Stimulated activated CD4-positive, alpha-beta T cell treated with anti-CD3 and anti-CD28 coated beads, Interleukin-2, amount 100 ng/mL, for 48 hours (primary cell): ENCODE data around the gene ATP6V0A4.
"Not testable (repeated sequence)": the region's sequence is repeated elsewhere in the genome, so short reads cannot be mapped to it uniquely, and the experiment has no call there.

Experiments used
- DNase-seq, 2 donors: peaks; one replicate each; pipeline ENCODE4 v3.0.0-alpha.2; 2020

The ATP6V0A4 gene

DNA sequence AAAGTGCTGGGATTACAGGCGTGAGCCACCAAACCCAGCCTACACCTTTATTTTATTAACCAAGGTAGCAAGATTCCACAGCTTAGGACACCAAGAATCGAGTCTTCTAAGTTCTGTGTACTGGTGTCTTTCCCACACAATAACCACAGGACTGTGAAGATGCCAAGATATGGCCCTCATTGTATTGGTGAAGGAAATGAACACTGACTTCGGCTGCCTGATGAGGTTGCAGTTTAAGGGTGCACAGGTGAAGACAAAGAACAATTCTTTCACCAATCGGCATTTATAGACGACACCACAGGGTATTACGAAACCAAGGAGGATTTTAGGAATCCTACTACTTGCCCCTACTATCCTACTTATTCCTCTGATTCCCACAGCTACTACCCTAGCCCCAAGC, 49.3 kb downstream of the ATP6V0A4 start:
- DNase-seq, result no peak

DNA sequence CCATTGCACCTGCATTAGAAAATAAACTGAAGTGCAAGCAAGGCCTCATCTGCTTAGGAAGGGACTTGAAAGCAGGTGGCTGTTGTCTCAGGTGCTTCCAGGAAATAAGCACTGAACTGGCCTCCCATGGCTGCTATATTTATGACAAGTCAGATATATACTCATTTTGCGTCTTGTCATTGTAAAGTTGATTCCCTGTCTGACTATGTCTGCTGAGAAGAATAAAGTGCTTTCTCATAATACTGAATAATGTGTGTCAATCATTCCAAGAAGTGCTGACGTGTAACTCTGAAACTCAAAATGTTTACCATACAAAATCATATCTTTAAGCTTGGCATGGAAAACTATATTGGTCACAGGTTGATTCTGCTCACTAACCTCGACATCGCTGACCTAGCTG, 51.9 kb downstream of the ATP6V0A4 start:
- no peak for DNase-seq

DNA sequence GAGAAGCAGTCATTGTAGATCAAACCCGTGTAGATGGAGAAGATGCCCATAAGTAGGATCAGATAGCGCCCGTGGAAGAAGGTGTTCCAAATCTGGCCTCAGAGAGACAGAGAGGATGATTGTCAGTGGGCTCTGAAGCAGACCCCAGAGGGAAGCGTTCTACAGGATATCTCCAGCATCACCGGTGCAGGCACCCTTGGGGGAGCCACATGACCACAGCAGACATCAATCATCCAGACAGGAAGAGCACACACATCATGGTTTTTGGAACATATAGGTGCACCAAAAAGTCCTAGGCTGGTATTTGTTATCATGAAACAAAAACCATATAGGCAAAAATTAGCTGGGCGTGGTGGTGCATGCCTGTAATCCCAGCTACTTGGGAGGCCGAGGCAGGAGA, 52.8 kb downstream of the ATP6V0A4 start:
- no peak for DNase-seq

DNA sequence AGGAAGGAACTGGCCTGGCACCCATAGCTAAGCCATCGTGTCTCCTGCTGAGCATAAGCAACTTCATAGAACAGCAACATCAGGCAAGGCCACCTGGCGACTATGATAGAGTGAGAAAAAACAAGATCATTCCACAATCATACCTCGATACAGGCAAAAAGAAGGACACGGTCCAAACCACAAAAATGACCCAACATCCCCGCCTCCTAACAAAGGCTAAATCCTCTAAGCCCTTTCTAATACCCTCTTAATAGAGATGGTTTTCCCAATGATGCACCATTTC, 56.6 kb downstream of the ATP6V0A4 start:
- DNase-seq, result no peak

DNA sequence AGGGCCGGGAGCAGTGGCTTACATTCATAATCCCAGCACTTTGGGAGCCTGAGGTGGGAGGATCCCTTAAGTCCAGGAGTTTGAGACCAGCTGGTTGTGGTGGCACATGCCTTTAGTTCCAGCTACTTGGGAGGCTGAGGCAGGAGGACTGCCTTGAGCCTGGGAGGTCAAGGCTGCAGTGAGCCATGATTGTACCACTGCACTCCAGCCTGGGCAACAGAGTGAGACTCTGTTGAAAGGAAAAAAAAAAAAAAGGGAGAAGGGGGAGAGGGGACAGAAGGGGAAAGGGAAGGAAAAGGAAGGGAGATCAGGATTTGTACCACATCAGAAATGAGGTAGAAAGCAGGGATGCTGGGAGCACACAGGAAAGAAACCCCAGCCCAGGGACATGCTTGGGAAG, 58.1 kb downstream of the ATP6V0A4 start:
- no peak for DNase-seq

DNA sequence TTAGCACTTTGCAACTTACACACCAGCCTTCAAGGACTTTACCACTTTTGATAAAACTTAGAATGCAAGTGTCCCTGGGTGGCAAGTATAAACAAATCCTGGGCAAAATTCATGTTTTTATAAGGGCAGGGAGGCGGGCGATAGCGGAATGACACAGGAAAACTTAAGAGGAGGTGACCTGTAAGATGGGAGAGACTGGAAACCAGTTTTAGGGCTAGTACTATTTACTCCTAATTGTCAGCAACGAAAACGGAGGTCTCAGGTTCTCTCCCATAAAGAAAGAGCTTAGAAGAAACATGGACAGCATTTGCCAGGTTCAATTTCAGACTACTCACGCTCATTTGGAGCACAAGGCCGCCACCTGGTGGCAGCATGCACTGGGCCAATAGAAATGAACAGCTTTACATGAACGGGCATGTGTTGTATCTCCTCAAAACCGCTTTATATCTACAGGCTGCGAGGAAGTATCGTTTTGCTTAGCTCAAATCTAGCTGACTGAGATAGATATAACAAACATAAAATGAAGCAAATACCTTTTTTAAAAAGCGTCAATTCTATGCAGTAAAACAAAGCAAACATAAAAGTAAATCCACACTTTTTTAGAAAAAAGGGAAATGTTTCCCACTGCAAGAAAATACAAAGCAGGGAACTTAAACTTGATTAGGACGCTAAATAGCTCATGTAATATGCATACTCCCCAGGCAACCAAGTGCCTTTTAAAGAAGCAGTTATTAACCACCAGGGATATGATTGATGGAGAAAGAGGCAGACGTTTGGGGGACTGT, 59.3 kb downstream of the ATP6V0A4 start:
- DNase-seq, result peak; percentile 80 to 81

DNA sequence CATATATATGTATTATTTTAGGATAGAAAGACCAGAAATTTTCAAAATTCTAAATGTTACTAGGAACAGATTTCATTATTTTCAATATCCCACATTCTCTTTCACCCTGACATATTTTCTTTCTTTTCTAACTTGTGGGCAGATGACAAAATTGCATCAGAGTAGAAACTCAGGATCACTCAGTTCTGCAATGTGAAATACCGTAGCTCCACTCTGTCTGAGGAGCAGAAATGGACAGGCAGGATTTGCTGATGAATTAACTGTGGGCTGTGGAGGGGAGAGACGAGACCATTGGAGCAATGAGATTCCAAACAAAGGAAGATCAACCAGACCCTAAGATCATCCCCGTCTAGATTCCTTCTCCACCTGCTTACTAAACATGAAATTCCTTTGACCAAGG, 59.9 kb downstream of the ATP6V0A4 start:
- DNase-seq, result no peak

DNA sequence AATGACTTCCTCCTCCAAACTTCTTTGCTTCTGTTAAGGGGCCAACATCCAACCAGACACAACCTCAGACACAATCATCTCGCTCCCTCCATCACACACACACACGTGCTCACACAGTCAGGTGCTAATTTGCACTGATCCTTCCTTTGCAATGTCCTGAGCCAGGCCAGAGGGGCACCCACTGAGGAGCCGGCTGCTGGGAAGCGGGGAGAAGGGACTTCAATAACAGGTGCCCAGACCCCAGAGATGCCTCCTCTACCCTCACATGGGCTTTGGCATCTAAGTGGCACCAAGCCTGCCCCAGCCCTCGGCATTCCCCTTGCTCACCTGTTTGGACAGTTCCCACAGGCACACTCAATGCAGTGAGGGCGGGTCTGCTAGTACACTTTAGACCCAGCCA, 62.6 kb downstream of the ATP6V0A4 start:
- no peak for DNase-seq

DNA sequence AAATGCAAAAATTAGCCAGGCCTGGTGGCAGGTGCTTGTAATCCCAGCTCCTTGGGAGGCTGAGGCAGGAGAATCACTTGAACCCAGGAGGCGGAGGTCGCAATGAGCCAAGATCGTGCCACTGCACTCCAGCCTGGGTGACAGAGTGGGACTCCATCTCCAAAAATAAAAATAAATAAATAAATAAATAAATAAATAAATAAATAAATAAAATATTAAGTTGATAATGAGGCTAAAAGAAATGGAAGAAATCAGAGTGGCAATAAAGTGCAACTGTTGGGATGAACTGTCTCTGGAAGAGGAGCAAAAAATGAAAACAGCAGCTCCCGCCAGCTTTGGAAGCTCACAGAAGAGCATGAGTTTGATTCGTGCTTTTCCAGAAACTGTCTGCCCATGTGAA, 66.3 kb downstream of the ATP6V0A4 start:
- DNase-seq, result not testable (repeated sequence)

DNA sequence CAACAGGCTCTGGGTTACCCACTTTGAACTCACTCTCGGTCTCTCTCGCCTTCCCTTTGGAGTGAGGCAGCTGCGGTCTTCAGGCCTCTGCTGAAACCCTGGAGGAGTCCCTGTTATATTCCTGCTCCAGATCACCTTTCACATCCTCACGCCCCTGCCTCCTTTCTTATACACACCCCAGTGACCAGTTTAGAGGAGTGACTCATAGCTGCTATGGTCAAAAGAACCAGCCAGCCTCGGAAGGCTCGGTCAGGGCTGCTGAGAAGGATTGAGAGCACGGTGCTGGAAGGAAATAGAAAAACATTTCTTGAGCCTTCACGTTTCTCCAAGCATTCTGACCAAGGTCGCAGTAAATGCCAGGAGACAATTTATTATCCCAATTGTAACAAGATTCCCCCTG, 68.6 kb downstream of the ATP6V0A4 start:
- DNase-seq, result no peak

DNA sequence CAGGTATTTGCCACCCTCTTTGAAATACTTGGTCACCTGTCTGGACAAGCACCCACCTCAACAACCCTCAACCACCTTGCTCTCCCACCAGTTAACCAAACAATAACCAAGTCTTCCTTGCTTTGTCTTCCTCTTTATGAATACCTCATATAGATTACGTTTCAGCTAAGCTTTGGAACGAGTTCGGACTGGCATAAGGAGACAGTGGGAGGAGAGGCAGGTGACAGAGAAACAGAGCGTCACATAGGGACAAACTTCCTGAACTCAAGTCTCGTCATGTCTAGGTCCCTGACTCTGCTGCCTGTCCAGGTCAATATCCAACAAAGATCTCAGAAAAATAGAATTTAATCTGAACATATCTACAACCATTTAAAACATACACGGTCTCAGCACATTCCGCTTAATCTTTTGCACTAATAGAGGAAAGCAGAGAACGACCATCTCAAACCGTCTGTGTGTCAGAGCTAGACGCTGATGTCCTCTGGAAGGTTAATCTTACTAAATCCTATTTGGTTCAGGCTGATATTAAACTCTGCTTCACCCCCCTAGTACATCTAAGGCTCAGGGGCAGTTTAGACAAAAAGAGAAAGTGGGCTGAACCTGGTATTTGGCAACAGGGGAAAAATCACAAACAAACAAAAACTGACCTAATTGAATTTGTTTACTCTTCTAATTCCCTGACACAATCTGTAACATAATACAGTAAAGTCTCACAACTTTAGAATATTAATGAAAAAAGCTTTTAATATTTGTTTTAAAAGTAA, 70.5 kb downstream of the ATP6V0A4 start:
- no peak for DNase-seq

DNA sequence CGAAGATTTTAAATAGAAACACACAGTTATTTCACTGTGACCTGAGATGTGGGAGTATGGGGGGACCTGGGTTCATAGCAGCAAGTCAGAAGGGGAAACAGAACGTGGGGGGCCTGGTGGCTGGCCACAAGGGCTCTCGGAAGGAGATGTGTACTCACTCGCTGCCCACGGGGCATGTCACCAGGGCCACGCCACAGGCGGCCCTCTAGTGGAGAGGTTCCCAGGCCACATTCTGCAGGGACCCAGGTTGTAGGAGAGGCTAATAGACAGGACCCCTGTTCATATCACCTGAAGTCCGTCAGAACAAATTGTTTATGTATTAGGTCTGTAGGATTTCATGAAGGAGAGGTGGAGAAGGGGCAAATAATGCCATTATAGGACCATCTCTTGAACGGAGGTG, 71.7 kb downstream of the ATP6V0A4 start:
- no peak for DNase-seq

DNA sequence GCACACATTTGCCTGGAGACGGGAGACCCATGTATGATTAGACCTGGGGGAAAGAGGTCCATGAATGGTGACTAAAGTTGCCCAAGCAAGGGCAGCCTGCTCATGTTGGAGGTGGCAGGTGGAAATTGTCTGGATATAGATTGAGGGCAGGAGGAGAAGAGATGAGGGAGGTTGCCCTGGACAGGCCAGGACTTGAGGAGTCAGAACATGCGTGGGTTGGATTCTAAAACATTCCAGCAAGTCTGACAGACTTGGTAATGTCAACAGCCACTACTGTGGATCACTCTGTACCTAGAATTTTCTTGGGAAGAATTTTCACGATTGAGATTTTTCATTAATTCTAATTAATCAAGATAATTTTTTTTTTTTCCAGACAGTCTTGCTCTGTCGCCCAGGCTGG, 77.7 kb downstream of the ATP6V0A4 start:
- no peak for DNase-seq

DNA sequence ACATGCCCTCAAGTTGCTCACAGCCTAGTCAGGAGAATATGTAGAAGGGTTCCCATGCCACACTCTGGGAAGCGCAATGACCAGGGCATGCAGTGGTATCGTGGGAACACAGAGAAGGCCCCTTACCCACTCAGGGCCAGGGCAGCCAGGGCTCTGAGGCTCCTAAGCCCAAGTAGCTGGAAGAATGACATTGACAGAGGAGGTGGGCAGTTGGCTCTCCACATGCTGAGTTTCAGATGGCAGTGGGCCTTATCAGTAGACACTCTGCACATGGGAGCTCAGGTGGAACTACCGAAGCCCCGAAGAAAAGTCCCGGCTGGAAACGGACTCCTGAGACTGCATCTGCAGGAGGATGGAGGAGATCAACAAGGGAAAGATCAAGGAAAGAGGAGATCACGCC, 81.1 kb downstream of the ATP6V0A4 start:
- DNase-seq, result no peak

DNA sequence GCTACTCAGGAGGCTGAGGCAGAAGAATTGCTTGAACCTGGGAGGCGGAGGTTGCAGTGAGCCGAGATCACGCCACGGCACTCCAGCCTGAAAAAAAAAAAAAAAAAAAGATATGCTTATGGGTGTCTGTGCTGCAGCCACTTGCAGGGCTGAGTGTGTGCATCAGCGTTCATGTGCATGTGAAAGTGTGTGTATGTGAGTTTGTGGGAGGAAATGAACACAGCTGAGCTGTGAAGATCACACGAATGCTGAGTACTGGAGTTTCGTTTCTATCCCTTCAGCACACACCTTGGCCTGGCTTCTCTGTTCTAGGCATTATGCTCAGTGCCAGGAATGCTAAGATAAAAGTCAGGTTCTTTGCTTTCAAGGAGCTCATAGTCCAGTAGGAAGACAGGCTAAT, 84.8 kb downstream of the ATP6V0A4 start:
- no peak for DNase-seq

DNA sequence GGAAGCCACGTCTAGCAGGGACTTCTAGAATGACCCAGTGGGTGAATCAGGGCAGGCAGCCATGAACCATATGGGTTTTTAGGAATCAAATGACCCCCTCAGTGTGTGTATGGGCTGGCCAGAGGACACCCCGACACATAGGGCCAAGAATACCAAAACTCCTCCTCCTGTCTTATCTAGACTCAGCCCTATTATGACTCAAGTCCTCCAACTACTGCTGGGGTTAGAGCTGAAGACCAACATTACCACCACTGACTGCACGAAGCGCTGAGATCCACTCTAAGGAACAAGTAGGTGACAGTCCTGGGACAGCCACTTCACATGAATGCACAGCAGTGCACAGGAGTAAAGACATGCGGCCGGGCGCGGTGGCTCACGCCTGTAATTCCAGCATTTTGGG, 85.3 kb downstream of the ATP6V0A4 start:
- no peak for DNase-seq

DNA sequence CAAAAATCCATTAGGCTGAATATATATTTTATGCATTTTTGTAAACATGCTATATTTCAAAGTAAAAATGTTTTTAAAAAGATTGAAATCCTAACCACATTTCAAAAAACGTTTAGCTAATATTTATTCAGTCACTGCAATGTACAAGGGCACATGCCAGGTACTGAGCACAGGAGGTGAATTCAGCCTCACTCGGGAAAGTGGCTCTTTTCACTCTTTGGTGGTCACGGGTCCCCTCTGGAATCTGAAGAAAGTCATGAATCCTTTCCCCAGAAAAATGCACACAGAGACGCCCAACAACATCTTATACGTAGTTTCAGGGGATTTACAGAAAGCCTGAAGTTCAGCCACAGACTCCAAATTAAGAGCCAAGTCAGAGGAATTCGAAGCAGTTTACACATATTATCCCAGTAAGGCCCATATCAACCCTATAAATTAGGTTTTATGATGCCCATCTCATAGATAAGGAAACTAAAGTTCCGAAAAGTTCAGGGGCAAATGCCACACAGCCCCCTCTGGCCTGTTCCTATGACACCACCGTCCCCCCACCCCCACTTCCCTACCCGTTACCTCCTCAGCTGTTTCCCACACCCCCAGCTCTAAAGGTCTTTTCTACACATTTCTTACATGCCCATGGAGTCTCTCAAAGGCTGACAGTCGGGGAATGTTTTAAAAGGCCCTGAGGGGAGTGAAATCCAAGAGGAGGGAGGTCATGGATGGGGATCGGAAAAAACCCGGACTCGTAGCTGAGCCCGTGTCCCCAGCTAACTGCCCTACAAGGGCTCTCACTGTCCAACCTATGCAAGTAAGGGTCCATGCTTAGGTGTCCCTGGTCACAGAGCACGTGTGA, 87.2 kb downstream of the ATP6V0A4 start:
- no peak for DNase-seq

DNA sequence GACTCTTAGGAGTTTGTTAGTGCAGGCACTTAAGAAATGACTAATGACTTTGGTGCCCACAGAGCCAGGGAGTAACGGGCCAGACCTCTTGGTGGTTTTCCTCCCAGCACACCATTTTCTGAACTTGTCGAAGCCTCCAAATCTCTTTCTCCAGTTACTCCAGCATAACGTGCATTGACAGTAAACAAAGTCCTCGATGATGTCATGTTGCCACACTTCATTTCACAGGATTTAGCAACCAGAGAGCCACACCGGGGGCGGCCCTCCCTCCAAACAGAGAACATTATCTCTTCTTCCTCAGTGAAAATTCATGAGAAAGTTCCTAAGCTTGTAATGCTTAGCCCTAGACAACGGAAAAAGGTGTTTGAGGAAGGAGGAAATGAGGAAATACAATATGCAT, 92.8 kb downstream of the ATP6V0A4 start:
- no peak for DNase-seq

DNA sequence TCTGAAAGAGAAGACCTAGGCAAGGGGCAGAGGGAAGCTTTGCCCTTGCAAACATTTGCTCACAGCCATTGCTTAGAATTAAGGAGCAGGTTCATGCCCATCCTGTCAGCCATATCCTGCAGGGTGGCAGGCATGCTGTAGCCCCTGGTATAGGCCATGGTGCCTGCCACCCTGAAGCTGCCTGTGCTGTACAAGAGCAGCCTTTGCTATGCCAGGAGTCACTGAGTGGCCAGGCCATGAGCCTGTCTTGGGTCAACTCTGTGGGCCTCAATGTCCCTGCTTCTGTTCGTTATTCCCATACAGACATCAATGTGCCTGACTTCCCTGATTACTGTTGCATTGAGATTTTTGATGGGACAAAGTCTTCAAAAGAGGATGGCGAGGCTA, 96.5 kb downstream of the ATP6V0A4 start:
- no peak for DNase-seq

DNA sequence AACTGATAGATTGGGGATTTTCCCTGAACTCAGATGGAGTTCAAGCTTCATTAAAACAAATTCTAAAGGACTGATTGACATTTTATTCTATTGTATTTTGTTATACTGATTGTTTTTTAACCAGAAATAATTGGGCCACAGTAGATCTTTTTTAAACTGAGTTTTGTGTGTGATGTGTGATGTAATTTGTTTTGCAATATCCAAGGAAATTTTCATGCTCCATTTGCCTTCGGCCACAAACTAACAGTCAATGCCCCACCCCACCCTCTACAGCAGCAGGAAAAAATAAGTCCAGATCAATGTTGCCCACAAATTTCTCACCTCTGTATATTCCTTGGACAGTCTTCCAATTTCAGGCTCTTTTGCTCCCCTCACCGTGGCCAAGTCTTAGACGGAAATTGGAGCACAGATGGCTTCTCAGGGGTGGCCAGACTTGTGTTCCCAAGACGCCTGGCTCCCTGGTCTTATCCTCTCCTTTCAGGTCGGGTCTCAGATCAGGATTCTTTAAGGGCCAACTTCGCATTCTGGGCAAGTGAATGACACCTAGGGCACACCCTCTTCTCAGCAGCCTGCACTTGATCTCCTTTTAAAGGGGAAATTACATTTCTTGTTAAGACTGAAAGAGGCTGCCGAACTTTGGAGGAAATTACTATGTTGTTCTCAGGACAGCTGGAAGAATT, 97.0 kb downstream of the ATP6V0A4 start, which contains the start of gene SVOPL:
TSS of gene SVOPL (minus strand) at position 506 of the 680 bp plus-strand sequence. CDS start 22,317 bp downstream, outside the sequence.
- DNase-seq, result no peak

DNA sequence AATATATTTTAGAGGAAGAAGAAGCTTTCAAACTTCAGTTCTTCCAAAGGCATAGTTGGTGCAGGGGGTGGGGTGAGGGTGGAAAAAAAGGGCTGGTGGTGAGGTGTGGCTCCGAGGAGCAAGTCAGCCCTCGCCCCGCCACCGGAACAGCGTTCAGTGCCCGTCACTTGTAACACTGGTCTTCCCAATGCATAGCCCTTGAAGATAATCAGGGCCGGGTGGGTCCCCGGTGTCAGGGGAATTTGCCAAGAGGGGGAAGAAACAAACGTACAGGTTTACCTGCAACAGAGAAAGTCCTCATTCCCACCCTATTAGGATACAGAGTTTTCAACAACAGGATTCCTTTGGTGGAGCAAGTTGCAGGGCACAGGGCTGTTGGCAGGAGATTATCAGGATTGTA, 98.3 kb downstream of the ATP6V0A4 start:
- DNase-seq, result no peak

DNA sequence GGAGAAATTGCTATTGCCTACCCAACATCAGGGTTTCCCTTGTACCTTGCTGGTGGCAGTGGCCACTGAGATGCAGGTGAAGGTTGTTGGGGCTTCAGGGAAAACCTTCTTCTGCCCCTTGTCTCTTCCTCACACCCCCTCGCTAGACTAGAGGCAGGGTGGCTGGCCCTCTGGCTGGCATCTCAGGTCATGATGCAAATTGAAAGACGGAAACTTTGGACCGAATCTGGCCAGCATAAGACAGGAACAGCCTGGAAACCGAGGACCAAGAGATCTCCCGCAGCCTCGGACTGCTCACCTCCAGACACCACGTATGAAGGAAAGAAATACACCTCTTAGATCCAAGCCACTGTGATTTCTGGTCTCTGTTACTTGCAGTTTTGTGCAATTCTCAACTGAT, 99.7 kb downstream of the ATP6V0A4 start:
- no peak for DNase-seq

DNA sequence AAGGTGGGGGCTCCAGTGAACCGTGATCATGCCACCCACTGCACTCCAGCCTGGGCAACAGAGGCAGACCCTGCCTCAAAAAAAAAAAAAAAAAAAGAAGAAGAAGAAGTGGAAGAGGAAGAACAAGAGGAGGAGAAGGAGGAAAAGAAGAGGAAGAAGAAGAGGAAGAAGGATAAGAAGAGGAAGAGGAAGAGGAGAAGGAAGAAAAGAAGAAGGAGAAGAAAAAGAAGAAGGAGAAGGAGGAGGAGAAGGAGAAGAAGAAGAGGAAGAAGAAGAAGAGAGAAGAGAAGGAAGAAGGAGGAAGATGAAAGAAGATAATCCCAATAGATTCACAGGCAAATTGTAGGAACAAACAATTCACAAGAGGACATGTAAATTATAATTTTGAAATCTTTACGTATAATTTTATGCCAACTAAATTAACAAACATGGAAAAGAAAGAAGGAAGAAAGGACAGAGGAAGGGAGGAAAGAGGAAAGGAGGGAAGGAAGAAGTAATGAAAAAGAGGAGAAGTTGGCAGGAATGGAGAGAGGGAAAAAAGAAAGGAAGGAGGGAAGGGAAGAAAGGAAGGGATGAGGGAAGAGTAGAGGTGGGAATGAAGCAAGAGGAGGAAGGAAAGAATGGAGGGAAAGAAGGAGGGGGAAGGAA, 100.3 kb downstream of the ATP6V0A4 start:
- no peak for DNase-seq
